WTC11 (cell line): ENCODE data around the gene HSD17B8. TPM values are rescaled to one million over a fixed set of nuclear protein-coding genes. Genes with fewer than 3 reads are reported as not detected.

Source experiments
- ATAC-seq: fragments of 200-7000 bp; cut with Tn5 transposase; 2 replicates; pipeline ENCODE4 v1.10.0; 2021; ENCODE audit warnings: mild to moderate bottlenecking, moderate library complexity
- CTCF ChIA-PET: fragments of 300-600 bp; sonication (Branson Sonifier 250); formaldehyde crosslinking; loops from one replicate; lab custom pipeline; 2021; ENCODE audit warnings: antibody characterized with exemption; lab: Charles Lee
- POLR2A ChIA-PET: fragments of 350-600 bp; sonication (Branson Sonifier 250); formaldehyde crosslinking; loops from one replicate; lab custom pipeline; 2021; ENCODE audit warnings: antibody characterized with exemption; lab: Charles Lee
- DNase-seq: peaks from one replicate; pipeline ENCODE4 v3.0.0; 2021; ENCODE audit warnings: low spot score
- H3K27ac Mint-ChIP-seq: 2 replicates; pipeline ENCODE4 v1.8.0; 2021; ENCODE audit warnings: mixed read lengths
- H3K27me3 Mint-ChIP-seq: 2 replicates; pipeline ENCODE4 v1.8.0; 2021; ENCODE audit warnings: low read depth, mild to moderate bottlenecking, moderate library complexity, mixed read lengths
- H3K36me3 Mint-ChIP-seq: 2 replicates; pipeline ENCODE4 v1.8.0; 2021; ENCODE audit warnings: mixed read lengths
- H3K4me1 Mint-ChIP-seq: 2 replicates; pipeline ENCODE4 v1.8.0; 2022; ENCODE audit warnings: mixed read lengths
- H3K4me3 Mint-ChIP-seq: 2 replicates; pipeline ENCODE4 v1.8.0; 2021; ENCODE audit warnings: mild to moderate bottlenecking, moderate library complexity, mixed read lengths
- H3K9me3 Mint-ChIP-seq: 2 replicates; pipeline ENCODE4 v1.8.0; 2021; ENCODE audit warnings: mixed read lengths
- CBFB ChIP-seq: sonication (generic); formaldehyde crosslinking; IDR thresholded peaks from 2 replicates; pipeline ENCODE4 v1.8.1; 2022; ENCODE audit warnings: mild to moderate bottlenecking, low read depth, missing genetic modification reagents
- EMX1 ChIP-seq: fragments of 250-450 bp; sonication (Bioruptor Pico); IDR thresholded peaks from 2 replicates; pipeline ENCODE4 v1.8.0; 2021; ENCODE audit warnings: mild to moderate bottlenecking
- FOXJ3 ChIP-seq: sonication (generic); formaldehyde crosslinking; IDR thresholded peaks from 2 replicates; pipeline ENCODE4 v1.9.0; 2021; ENCODE audit warnings: missing genetic modification reagents, mild to moderate bottlenecking, borderline replicate concordance
- GTF2I ChIP-seq: fragments of 250-450 bp; sonication (Bioruptor Pico); conservative IDR thresholded peaks from 2 replicates; pipeline ENCODE4 v1.4.0; 2021; ENCODE audit warnings: mild to moderate bottlenecking
- HMGA2 ChIP-seq: fragments of 250-450 bp; sonication (Bioruptor Pico); IDR thresholded peaks from 2 replicates; pipeline ENCODE4 v1.4.0; 2021; ENCODE audit warnings: mild to moderate bottlenecking, moderate library complexity
- JAZF1 ChIP-seq: fragments of 250-450 bp; sonication (Bioruptor Pico); IDR thresholded peaks from 2 replicates; pipeline ENCODE4 v1.9.0; 2021; ENCODE audit warnings: moderate library complexity, mild to moderate bottlenecking, inconsistent platforms
- MXD4 ChIP-seq: fragments of 250-450 bp; sonication (Bioruptor Pico); IDR thresholded peaks from 2 replicates; pipeline ENCODE4 v1.8.0; 2021; ENCODE audit warnings: mild to moderate bottlenecking, moderate library complexity, borderline replicate concordance
- NFYB ChIP-seq: sonication (generic); formaldehyde crosslinking; conservative IDR thresholded peaks from 2 replicates; pipeline ENCODE4 v1.8.0; 2022; ENCODE audit warnings: low read depth, missing genetic modification reagents
- NR1H2 ChIP-seq: sonication (generic); formaldehyde crosslinking; IDR thresholded peaks from 2 replicates; pipeline ENCODE4 v1.9.0; 2021; ENCODE audit warnings: mild to moderate bottlenecking, moderate library complexity, missing genetic modification reagents
- NR3C1 ChIP-seq: sonication (generic); formaldehyde crosslinking; conservative IDR thresholded peaks from 2 replicates; pipeline ENCODE4 v1.8.1; 2023; ENCODE audit warnings: low read depth, mild to moderate bottlenecking, missing genetic modification reagents
- OVOL2 ChIP-seq: fragments of 250-450 bp; sonication (Bioruptor Pico); IDR thresholded peaks from 2 replicates; pipeline ENCODE4 v1.9.0; 2021; ENCODE audit warnings: mild to moderate bottlenecking, borderline replicate concordance
- RELA ChIP-seq: sonication (generic); formaldehyde crosslinking; IDR thresholded peaks from 2 replicates; pipeline ENCODE4 v1.8.1; 2022; ENCODE audit warnings: missing genetic modification reagents, mild to moderate bottlenecking, borderline replicate concordance
- SMAD3 ChIP-seq: sonication (generic); formaldehyde crosslinking; IDR thresholded peaks from 2 replicates; pipeline ENCODE4 v1.8.0; 2022; ENCODE audit warnings: missing genetic modification reagents, mild to moderate bottlenecking, borderline replicate concordance
- TEAD1 ChIP-seq: sonication (generic); formaldehyde crosslinking; IDR thresholded peaks from 2 replicates; pipeline ENCODE4 v1.8.0; 2022; ENCODE audit warnings: mild to moderate bottlenecking, missing genetic modification reagents
- ZNF671 ChIP-seq: fragments of 250-450 bp; sonication (Bioruptor Pico); IDR thresholded peaks from 2 replicates; pipeline ENCODE4 v1.8.0; 2021; ENCODE audit warnings: mild to moderate bottlenecking
- total RNA-seq: library from RNA; stranded (reverse); gene quantifications from 3 replicates; pipeline ENCODE4 v1.2.3, GENCODE V29; 2021
- TF ChIP-seq, protein P1 (sequence below): sonication (generic); formaldehyde crosslinking; IDR thresholded peaks from 2 replicates; pipeline ENCODE4 v1.8.1; 2023; ENCODE audit warnings: mild to moderate bottlenecking, missing genetic modification reagents, moderate library complexity
- TF ChIP-seq, protein P2 (sequence below): sonication (generic); formaldehyde crosslinking; IDR thresholded peaks from 2 replicates; pipeline ENCODE4 v1.8.1; 2023; ENCODE audit warnings: mild to moderate bottlenecking, missing genetic modification reagents, moderate library complexity
- TF ChIP-seq, protein P3 (sequence below): fragments of 250-450 bp; sonication (Bioruptor Pico); IDR thresholded peaks from 2 replicates; pipeline ENCODE4 v1.9.0; 2021; ENCODE audit warnings: mild to moderate bottlenecking
- TF ChIP-seq, protein P4 (sequence below): sonication (generic); formaldehyde crosslinking; IDR thresholded peaks from 2 replicates; pipeline ENCODE4 v1.8.0; 2022; ENCODE audit warnings: missing genetic modification reagents
- TF ChIP-seq, protein P5 (sequence below): fragments of 250-450 bp; sonication (Bioruptor Pico); conservative IDR thresholded peaks from 2 replicates; pipeline ENCODE4 v1.9.0; 2021; ENCODE audit warnings: mild to moderate bottlenecking
- TF ChIP-seq, protein P6 (sequence below): sonication (generic); formaldehyde crosslinking; IDR thresholded peaks from 2 replicates; pipeline ENCODE4 v1.8.1; 2023; ENCODE audit warnings: mild to moderate bottlenecking, missing genetic modification reagents
- TF ChIP-seq, protein P7 (sequence below): sonication (generic); formaldehyde crosslinking; IDR thresholded peaks from 2 replicates; pipeline ENCODE4 v1.8.1; 2023; ENCODE audit warnings: mild to moderate bottlenecking, missing genetic modification reagents

HSD17B8 gene
- total RNA-seq, 1 experiment from 2014 or later = 8.1 TPM

DNA sequence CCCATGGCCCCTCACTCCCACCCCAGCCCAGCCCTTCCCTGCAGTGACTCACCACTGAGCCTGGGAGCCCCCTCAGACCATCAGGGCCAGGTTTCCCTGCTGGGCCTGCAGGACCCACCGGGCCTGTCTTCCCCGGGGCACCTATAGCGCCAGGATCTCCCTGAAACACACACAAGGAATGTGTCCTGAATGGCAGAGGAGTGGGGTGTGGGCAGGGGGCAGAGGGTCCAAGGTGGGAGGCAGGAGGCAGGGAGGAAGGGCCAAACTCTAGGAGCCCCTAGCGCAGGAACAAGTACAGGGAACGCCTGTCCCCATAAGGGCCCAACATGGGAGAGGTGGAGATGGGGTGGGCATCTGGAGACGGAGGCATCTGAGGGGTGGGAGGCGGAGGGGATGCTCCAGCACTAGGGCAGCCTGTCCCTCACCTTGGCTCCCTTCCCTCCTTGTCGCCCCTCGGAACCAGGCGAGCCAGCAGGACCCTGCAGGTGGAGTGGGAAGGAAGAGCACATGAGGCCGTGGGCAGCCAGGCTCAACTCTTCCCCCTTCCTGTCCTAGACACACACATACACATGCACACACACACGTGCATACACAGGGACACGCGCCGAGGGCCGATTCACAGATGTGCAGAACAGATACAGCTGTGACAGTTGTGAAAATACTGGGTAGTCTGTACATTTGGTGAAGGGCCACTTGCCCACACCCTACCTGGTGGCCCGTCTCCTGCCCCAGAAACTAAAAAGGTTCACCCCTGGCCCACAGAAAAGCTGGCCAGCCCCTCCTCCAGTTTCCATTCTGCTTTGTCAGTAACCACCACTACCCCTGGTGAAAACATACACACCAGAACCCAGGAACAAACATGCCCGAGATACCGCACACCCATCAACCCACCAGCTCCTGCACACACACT lies 36.8 kb upstream of the HSD17B8 start:
- Mint-ChIP-seq H3K4me3 (no peak overlapping the region), H3K27me3 (peaks cover 7% of the 10 kb centered on the region), H3K9me3 (no peaks in the 10 kb centered on the region), H3K4me1 (0 out of 2 replicates have a peak, but pooled peaks cover 2% of the 10 kb centered on the region), H3K27ac (no peak overlapping the region), H3K36me3 (no peaks in the 10 kb centered on the region)
- POLR2A ChIA-PET = no interaction called here
- ATAC-seq (no peak), DNase-seq (no peak)
- CTCF ChIA-PET = interaction anchor here (1.0 kb wide), 1 partner anchor 43 kb away, joined by 3 read pairs; no protein-coding TSS in a partner anchor
- TF ChIP-seq, protein P1, sequence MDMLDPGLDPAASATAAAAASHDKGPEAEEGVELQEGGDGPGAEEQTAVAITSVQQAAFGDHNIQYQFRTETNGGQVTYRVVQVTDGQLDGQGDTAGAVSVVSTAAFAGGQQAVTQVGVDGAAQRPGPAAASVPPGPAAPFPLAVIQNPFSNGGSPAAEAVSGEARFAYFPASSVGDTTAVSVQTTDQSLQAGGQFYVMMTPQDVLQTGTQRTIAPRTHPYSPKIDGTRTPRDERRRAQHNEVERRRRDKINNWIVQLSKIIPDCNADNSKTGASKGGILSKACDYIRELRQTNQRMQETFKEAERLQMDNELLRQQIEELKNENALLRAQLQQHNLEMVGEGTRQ (CRISPR knock-in tag) = no peak
- TF ChIP-seq EMX1 (CRISPR knock-in tag) = no peak
- TF ChIP-seq, protein P2, sequence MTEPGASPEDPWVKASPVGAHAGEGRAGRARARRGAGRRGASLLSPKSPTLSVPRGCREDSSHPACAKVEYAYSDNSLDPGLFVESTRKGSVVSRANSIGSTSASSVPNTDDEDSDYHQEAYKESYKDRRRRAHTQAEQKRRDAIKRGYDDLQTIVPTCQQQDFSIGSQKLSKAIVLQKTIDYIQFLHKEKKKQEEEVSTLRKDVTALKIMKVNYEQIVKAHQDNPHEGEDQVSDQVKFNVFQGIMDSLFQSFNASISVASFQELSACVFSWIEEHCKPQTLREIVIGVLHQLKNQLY (CRISPR knock-in tag) = no peak
- TF ChIP-seq NR1H2 = no peak
- TF ChIP-seq CBFB = no peak
- no peak for TF ChIP-seq NFYB (CRISPR knock-in tag)
- TF ChIP-seq, protein P3, sequence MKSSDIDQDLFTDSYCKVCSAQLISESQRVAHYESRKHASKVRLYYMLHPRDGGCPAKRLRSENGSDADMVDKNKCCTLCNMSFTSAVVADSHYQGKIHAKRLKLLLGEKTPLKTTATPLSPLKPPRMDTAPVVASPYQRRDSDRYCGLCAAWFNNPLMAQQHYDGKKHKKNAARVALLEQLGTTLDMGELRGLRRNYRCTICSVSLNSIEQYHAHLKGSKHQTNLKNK (CRISPR knock-in tag) = no peak
- TF ChIP-seq GTF2I (CRISPR knock-in tag) = no peak
- no peak for TF ChIP-seq TEAD1 (CRISPR knock-in tag)
- TF ChIP-seq RELA (CRISPR knock-in tag) = no peak
- TF ChIP-seq OVOL2 (CRISPR knock-in tag) = no peak
- TF ChIP-seq JAZF1 (CRISPR knock-in tag) = no peak
- no peak for TF ChIP-seq MXD4 (CRISPR knock-in tag)
- no peak for TF ChIP-seq FOXJ3 (CRISPR knock-in tag)
- no peak for TF ChIP-seq NR3C1 (CRISPR knock-in tag)
- TF ChIP-seq, all 79 proteins: peak for 0

DNA sequence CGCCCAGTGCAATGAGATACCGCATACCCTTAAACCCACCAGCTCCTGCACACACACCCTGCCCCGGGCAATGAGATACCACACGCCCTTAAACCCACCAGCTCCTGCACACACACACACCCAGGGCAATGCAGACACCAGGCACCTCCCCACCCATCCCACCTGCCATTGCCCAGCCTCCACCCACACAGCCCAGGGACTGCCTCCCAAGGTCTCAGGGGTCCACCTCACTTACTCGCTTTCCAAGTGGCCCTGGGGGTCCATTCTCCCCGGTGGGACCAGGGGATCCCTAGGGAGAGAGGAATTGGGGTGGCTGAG lies 36.2 kb upstream of the HSD17B8 start:
- ATAC-seq (no peak), DNase-seq (no peak)
- 0 out of 2 replicates have a peak, but pooled peaks cover 5% of the 10 kb centered on the region for H3K4me1 Mint-ChIP-seq
- H3K27me3 Mint-ChIP-seq = peaks cover 3% of the 10 kb centered on the region; the same call in 1 of the 2 replicates
- no peaks in the 10 kb centered on the region for H3K36me3 Mint-ChIP-seq
- H3K4me3 Mint-ChIP-seq = no peak overlapping the region
- H3K27ac Mint-ChIP-seq = no peak overlapping the region
- no peaks in the 10 kb centered on the region for H3K9me3 Mint-ChIP-seq
- ChIA-PET CTCF (interaction anchor here (1.0 to 1.3 kb wide), 2 partner anchors 44 to 184 kb away, joined by 3 to 4 read pairs; no protein-coding TSS in a partner anchor), POLR2A (no interaction called here)
- TF ChIP-seq, protein P4, sequence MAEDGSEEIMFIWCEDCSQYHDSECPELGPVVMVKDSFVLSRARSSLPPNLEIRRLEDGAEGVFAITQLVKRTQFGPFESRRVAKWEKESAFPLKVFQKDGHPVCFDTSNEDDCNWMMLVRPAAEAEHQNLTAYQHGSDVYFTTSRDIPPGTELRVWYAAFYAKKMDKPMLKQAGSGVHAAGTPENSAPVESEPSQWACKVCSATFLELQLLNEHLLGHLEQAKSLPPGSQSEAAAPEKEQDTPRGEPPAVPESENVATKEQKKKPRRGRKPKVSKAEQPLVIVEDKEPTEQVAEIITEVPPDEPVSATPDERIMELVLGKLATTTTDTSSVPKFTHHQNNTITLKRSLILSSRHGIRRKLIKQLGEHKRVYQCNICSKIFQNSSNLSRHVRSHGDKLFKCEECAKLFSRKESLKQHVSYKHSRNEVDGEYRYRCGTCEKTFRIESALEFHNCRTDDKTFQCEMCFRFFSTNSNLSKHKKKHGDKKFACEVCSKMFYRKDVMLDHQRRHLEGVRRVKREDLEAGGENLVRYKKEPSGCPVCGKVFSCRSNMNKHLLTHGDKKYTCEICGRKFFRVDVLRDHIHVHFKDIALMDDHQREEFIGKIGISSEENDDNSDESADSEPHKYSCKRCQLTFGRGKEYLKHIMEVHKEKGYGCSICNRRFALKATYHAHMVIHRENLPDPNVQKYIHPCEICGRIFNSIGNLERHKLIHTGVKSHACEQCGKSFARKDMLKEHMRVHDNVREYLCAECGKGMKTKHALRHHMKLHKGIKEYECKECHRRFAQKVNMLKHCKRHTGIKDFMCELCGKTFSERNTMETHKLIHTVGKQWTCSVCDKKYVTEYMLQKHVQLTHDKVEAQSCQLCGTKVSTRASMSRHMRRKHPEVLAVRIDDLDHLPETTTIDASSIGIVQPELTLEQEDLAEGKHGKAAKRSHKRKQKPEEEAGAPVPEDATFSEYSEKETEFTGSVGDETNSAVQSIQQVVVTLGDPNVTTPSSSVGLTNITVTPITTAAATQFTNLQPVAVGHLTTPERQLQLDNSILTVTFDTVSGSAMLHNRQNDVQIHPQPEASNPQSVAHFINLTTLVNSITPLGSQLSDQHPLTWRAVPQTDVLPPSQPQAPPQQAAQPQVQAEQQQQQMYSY (CRISPR knock-in tag) = no peak
- TF ChIP-seq, protein P2 (CRISPR knock-in tag) = no peak
- TF ChIP-seq HMGA2 (CRISPR knock-in tag) (no peak), SMAD3 (CRISPR knock-in tag) (no peak), ZNF671 (no peak), GTF2I (CRISPR knock-in tag) (no peak), TEAD1 (CRISPR knock-in tag) (no peak)
- TF ChIP-seq, protein P5, sequence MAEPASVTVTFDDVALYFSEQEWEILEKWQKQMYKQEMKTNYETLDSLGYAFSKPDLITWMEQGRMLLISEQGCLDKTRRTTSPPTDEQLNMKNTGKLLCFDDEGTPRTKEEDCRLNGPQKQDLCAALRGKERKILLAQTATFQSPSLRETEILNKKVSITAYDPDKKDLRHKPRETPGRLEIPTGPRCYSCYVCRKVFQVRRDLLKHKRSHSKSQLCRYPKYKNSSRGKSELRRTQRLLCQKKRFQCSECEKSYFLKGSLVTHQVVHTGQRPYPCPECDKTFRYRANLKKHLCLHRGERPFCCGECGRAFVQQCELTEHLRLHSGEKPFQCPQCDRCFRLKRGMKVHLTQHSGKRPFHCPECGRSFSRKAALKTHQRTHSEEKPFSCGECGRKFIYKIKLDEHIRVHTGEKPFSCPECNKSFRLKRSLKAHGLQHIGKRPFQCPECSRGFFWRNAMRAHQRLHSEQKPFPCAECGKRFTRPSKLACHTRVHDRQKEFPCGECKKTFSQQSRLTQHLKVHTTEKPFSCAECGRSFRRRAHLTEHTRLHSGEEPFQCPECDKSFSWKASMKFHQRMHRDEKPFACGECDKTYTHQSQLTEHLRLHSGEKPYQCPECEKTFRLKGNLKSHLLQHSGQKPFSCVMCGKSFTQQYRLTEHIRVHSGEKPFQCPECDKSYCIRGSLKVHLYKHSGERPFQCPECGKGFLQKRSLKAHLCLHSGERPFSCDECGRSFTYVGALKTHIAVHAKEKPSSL = no peak
- TF ChIP-seq, protein P6, sequence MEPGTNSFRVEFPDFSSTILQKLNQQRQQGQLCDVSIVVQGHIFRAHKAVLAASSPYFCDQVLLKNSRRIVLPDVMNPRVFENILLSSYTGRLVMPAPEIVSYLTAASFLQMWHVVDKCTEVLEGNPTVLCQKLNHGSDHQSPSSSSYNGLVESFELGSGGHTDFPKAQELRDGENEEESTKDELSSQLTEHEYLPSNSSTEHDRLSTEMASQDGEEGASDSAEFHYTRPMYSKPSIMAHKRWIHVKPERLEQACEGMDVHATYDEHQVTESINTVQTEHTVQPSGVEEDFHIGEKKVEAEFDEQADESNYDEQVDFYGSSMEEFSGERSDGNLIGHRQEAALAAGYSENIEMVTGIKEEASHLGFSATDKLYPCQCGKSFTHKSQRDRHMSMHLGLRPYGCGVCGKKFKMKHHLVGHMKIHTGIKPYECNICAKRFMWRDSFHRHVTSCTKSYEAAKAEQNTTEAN (CRISPR knock-in tag) = no peak
- TF ChIP-seq, protein P7, sequence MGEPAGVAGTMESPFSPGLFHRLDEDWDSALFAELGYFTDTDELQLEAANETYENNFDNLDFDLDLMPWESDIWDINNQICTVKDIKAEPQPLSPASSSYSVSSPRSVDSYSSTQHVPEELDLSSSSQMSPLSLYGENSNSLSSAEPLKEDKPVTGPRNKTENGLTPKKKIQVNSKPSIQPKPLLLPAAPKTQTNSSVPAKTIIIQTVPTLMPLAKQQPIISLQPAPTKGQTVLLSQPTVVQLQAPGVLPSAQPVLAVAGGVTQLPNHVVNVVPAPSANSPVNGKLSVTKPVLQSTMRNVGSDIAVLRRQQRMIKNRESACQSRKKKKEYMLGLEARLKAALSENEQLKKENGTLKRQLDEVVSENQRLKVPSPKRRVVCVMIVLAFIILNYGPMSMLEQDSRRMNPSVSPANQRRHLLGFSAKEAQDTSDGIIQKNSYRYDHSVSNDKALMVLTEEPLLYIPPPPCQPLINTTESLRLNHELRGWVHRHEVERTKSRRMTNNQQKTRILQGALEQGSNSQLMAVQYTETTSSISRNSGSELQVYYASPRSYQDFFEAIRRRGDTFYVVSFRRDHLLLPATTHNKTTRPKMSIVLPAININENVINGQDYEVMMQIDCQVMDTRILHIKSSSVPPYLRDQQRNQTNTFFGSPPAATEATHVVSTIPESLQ = no peak
